Astrocyte (in vitro differentiated cells and primary cell): ENCODE data around the gene LSP1.

Experiments used
- EZH2 ChIP-seq: IDR thresholded peaks from 2 replicates; pipeline ENCODE4 v1.6.1; 2012; ENCODE audit warnings: mild to moderate bottlenecking, low read length, inconsistent platforms; ENCODE audit not compliant: insufficient read depth
- TF ChIP-seq, protein P1 (sequence below): IDR thresholded peaks from 2 replicates; pipeline ENCODE4 v1.5.1; 2011; ENCODE audit warnings: low read depth, mild to moderate bottlenecking, inconsistent platforms, low read length, moderate library complexity; ENCODE audit not compliant: insufficient read depth

DNA sequence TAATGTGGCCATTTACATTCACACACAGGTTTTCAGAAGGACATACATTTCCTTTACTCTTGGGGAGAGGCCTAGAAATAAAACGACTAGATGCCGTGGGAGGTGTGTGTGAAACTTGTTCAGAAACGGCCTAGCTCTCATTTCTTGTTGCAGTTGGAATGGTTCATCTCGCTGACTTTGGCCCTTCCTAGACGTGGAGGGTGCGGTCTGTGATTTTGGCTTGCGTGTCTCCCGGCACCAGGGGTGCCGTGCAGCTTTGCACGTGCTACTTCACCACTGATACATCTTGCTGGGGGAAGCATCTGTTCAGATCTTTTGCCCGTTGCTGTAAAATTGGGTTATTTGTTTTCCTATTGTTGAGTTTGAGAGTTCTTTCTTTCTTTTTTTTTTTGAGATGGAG lies 41.9 kb downstream of the LSP1 start:
- TF ChIP-seq, protein P1, sequence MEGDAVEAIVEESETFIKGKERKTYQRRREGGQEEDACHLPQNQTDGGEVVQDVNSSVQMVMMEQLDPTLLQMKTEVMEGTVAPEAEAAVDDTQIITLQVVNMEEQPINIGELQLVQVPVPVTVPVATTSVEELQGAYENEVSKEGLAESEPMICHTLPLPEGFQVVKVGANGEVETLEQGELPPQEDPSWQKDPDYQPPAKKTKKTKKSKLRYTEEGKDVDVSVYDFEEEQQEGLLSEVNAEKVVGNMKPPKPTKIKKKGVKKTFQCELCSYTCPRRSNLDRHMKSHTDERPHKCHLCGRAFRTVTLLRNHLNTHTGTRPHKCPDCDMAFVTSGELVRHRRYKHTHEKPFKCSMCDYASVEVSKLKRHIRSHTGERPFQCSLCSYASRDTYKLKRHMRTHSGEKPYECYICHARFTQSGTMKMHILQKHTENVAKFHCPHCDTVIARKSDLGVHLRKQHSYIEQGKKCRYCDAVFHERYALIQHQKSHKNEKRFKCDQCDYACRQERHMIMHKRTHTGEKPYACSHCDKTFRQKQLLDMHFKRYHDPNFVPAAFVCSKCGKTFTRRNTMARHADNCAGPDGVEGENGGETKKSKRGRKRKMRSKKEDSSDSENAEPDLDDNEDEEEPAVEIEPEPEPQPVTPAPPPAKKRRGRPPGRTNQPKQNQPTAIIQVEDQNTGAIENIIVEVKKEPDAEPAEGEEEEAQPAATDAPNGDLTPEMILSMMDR: no peak
- TF ChIP-seq EZH2: no peak
